ENCODE data around the gene KTN1. TPM values are rescaled to one million over a fixed set of nuclear protein-coding genes. Genes with fewer than 3 reads are reported as not detected.

KTN1 gene
- total RNA-seq, 6 donors from 2014 or later: 69.1 to 215 (median 116) TPM

- TF ChIP-seq POLR2A (IDR thresholded peaks at IDR 0.05): no peak
- TF ChIP-seq POLR2AphosphoS5 (IDR thresholded peaks at IDR 0.05): no peak
- peaks cover 0 to 4% (median 0%) of the 10 kb centered on the region in 4 donors for H3K4me1 ChIP-seq
- no peaks in the 10 kb centered on the region for H3K27me3 ChIP-seq
- H3K9me3 ChIP-seq: no peaks in the 10 kb centered on the region
- H3K27ac ChIP-seq: no peak overlapping the region
- H3K4me3 ChIP-seq: no peak overlapping the region
- ATAC-seq (ENCODE audit: low FRiP score in 2 of 2) (peak in 1 of 2 donors; percentile 14), DNase-seq (no peak)
- H3K36me3 ChIP-seq: no peaks in the 10 kb centered on the region
Observed at GRCh38 chr14:55730592-55731310, 150.7 kb downstream of the KTN1 start.

- DNase-seq: no peak
- TF ChIP-seq EP300 (IDR thresholded peaks at IDR 0.05) (no peak), POLR2A (IDR thresholded peaks at IDR 0.05) (no peak), POLR2AphosphoS5 (IDR thresholded peaks at IDR 0.05) (no peak)
- TF ChIP-seq, protein P1, sequence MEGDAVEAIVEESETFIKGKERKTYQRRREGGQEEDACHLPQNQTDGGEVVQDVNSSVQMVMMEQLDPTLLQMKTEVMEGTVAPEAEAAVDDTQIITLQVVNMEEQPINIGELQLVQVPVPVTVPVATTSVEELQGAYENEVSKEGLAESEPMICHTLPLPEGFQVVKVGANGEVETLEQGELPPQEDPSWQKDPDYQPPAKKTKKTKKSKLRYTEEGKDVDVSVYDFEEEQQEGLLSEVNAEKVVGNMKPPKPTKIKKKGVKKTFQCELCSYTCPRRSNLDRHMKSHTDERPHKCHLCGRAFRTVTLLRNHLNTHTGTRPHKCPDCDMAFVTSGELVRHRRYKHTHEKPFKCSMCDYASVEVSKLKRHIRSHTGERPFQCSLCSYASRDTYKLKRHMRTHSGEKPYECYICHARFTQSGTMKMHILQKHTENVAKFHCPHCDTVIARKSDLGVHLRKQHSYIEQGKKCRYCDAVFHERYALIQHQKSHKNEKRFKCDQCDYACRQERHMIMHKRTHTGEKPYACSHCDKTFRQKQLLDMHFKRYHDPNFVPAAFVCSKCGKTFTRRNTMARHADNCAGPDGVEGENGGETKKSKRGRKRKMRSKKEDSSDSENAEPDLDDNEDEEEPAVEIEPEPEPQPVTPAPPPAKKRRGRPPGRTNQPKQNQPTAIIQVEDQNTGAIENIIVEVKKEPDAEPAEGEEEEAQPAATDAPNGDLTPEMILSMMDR (IDR thresholded peaks at IDR 0.05): no peak
- Histone ChIP-seq H3K27ac (no peak overlapping the region), H3K27me3 (no peaks in the 10 kb centered on the region), H3K9me3 (no peaks in the 10 kb centered on the region), H3K4me3 (no peak overlapping the region), H3K36me3 (no peaks in the 10 kb centered on the region), H3K4me1 (peaks cover 0 to 4% (median 0%) of the 10 kb centered on the region in 4 donors)
- ATAC-seq (ENCODE audit: low FRiP score in 2 of 2): no peak
- WGBS, 2 donors: 58 to 65% methylated on average over 4 of the region's 4 CpGs
Observed at GRCh38 chr14:55731311-55731872, 151.4 kb downstream of the KTN1 start.

- H3K36me3 ChIP-seq: no peaks in the 10 kb centered on the region
- TF ChIP-seq, protein P1 (IDR thresholded peaks at IDR 0.05): peak in 5 of 6 experiments; percentile 33 to 58 (median 53)
- no peak for TF ChIP-seq EP300 (IDR thresholded peaks at IDR 0.05)
- no peak for TF ChIP-seq POLR2A (IDR thresholded peaks at IDR 0.05)
- no peak for TF ChIP-seq POLR2AphosphoS5 (IDR thresholded peaks at IDR 0.05)
- H3K4me1 ChIP-seq: peaks cover 0 to 4% (median 0%) of the 10 kb centered on the region in 4 donors
- 30 to 38% methylated on average over 2 of the region's 2 CpGs for WGBS, 2 donors
- ATAC-seq (ENCODE audit: low FRiP score in 2 of 2) (no peak), DNase-seq (peak in 1 of 2 donors; percentile 33)
- H3K27ac ChIP-seq: no peak overlapping the region
- no peaks in the 10 kb centered on the region for H3K9me3 ChIP-seq
- H3K27me3 ChIP-seq: no peaks in the 10 kb centered on the region
- no peak overlapping the region for H3K4me3 ChIP-seq
Observed at GRCh38 chr14:55731881-55732498, 152.0 kb downstream of the KTN1 start.

GRCh38 chr14:55733599-55733998 lies 153.6 kb downstream of the KTN1 start:
- Histone ChIP-seq H3K4me1 (peaks cover 0 to 4% (median 0%) of the 10 kb centered on the region in 4 donors), H3K4me3 (no peak overlapping the region), H3K27me3 (no peaks in the 10 kb centered on the region), H3K9me3 (no peaks in the 10 kb centered on the region), H3K27ac (no peak overlapping the region), H3K36me3 (no peaks in the 10 kb centered on the region)
- no peak for DNase-seq
- TF ChIP-seq POLR2AphosphoS5 (IDR thresholded peaks at IDR 0.05): no peak
- TF ChIP-seq EP300 (IDR thresholded peaks at IDR 0.05): no peak
- no peak for ATAC-seq (ENCODE audit: low FRiP score in 2 of 2)
- WGBS, 2 donors: 55 to 60% methylated on average over 3 of the region's 3 CpGs

Small RNA genes lying within 50 kb of the gene (small RNA-seq; reads per million reads assigned to genes)
- gene RF00019: 0 reads per million in 4 donors

Other genes starting within 250 kb of the KTN1 start
- gene ATG14, start 168.4 kb upstream of the KTN1 start, total RNA-seq: 10 to 100 TPM in 4 of 6 donors, 1 to 10 TPM in 2; 7.6 to 29.3 (median 11.1) TPM
- not detected for gene TBPL2, start 139.6 kb upstream of the KTN1 start, total RNA-seq